ENCODE results near the gene SERPINE2.
"Not testable (repeated sequence)": the region's sequence is repeated elsewhere in the genome, so short reads cannot be mapped to it uniquely, and the experiment has no call there.

The SERPINE2 gene

DNA sequence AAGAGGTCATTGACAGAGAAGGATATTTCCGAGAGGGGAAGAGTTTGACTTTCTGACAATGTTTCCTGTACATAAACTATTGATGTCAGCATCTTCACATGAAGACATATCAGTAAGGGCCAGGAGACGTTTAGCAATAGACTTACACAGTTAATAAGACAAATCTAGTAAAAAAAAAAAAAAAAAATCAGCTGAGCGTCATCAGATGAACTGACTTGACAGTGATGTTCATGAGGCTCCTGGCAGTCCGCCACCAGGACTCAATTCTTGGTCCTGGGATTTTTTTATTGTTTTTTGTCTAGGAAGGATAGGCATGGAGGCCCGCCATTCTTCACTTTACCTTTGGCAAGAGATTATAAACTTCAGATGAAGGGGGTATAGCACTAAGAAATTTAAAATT is 67.4 kb downstream of the SERPINE2 start:
- FAIRE-seq: no peak

DNA sequence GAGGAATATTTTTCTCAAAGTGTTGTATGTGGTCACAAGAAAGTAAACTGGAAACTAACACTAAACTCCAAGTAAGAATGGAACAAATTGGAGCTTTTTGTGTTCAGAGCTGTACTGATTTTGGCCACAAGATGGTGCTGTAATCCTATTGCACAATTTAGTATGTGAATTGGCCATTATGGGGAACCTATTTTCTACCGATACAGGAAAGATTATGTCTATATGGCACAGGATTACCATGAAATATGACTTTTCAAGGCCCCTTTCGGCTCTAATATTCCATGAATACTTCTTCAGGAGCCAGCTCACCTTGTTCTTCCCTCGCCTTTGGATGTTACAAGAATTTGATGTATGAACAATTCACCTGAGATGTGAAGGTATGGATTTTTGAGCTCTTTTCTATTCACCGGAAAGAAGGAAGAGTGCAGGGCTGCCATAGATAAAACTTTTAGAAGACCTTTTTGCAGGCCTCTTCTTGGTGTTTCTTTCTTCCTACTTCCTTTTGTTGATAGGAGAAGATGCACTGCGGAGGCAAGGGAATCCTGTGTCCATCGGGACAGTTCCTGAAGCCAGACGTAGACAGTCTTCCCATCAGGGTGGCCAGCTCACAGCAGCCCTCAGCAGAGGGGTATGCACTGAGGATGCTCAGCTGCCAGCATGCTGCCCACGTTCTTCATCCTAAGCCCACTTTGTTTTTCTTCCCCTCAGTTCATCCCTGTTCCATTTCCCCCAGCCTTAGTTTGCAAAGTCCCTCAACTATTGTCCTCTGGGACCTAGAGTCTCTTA is 68.5 kb downstream of the SERPINE2 start:
- FAIRE-seq: peak; percentile 97

DNA sequence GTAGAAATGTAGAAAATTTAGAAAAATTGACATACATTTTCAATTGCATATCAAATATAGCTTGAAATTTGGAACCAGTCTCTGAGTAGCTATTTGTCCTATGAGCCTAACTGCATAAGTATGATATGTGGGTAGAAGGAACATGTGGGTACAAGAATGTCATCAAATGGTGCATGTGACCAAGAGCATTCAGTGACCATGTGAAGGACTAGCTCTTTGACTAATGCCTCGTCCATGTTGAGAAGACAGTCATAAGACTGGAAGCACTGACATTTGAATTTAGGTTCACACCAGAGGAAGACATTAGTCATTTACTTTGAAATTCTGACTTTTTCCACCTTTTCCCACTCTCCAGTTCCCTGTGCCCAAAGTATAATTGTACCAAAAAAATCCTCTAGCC is 69.2 kb downstream of the SERPINE2 start:
- peak; percentile 23 for FAIRE-seq

DNA sequence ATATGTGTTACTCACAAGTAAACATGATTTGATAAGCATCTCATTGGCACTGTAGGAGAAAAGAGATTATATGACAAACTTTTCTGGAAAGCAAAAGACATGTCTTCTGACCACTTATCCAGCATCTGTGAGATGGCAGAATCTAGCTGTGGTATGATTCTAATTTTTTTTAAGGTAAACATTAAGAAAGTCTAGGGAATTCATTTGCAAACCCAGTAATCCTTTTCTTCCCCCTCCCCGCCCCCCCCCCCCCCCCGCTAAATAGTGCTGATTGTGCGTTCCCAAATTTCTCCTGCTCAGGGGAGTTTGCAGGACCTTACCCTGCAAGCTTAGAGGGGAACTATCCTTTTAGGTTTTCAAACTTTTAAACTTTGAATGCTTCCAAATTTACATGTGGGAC is 69.8 kb downstream of the SERPINE2 start:
- no peak for FAIRE-seq

DNA sequence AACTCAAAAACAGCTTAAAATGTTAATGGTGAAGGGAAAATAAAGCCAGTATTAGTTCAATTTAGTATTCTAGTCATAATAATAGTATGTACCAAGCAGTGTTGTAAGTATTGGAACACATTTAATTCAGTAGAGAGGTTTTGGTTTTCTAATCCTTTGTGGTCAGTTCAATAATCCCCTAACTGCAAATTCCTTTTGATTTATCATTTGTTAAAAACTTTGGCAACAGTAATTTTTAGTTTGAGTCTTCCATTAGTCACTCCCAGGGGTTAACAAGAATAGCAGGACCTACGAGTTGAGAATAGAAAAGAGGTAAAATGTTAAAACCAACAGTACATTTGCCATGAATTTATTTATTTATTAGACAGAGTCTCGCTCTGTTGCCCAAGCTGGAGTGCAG is 71.1 kb downstream of the SERPINE2 start:
- peak; percentile 15 for FAIRE-seq

DNA sequence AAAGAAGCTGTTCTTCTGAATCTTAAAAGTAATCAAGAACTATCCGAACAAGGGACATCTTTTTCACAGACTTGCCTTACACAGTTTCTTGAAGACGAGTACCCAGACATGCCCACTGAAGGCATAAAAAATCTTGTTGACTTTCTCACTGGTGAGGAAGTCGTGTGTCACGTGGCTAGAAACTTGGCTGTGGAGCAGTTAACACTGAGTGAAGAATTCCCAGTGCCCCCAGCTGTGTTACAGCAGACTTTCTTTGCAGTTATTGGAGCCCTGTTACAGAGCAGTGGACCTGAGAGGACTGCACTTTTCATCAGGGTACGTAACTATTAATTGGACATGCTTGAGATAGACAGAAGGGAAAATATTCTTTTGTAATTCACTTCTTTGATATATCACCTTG is 79.4 kb downstream of the SERPINE2 start:
- FAIRE-seq: no peak

DNA sequence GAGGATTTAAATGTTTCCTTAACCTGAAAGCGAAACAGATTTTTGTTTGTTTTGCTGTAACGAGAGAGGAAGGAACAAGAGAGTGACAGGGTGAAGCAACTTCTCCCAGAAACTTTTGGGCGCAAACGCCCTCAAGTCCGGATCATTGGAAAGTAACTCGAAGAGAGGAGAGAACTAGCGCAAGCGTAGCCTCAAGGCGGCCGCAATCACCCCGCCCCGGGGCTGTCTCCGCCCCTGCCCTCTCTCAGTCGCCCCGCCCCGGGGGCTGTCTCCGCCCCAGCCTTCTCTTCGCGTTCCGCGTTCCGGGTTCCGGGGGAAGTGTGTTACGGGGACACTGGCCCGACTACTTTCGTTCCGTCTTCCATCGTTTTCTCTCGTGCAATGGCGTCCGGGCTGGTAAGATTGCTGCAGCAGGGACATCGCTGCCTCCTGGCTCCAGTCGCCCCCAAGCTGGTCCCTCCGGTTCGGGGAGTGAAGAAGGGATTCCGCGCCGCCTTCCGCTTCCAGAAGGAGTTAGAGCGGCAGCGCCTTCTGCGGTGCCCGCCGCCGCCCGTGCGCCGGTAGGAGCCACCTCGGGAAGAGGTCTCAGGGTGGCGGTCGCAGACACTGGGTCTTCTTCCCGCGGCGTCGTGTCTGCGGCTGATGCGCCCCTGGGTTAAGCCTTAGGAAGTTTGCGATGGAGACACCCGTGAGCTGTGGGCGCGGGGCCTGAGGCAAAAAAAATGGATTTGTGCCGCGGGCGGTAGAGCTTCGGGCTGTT is 81.8 kb downstream of the SERPINE2 start, which contains the start of gene MRPL44:
MRPL44 (plus strand) TSS at position 372 of the 760 bp plus-strand sequence; CDS start at position 382, 10 bp downstream.
- peak; percentile 85 for FAIRE-seq

DNA sequence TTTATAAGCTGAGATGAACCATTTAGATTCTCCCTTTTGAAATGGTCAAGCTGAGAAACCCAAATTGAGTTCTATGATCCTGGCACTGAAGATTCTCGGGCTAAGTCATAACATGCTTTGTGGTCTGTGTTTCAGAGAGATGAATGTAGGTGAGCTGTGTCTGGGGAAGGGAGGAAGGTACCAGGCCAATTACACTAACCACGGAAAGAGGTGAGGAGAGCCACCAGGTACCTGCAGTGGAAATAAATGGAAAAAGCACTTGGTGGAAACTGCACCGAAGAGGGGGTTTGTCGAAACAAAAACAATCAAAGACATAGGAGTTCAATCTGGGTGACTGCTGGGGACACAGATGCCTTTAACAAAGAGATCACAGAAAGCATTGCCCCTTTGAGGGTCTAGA is 82.8 kb downstream of the SERPINE2 start:
- FAIRE-seq: no peak

DNA sequence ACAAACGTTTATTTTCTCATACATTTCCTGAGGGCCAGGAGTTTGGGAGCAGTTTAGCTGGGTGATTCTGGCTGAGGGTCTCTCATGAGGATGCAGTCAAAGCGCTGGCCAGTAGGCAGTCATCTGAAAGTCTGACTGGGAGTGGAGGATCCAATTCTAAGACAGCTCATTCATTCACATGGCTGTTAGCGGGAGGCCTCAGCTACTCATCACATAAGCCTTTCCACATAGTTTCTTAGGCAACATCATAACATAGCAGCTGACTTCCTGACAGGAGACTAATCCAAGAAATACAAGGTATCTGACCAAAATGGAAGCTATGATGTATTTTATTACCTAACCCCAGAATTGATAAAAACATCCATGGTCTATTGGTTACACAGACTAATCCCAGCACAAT is 84.7 kb downstream of the SERPINE2 start:
- FAIRE-seq: no peak

DNA sequence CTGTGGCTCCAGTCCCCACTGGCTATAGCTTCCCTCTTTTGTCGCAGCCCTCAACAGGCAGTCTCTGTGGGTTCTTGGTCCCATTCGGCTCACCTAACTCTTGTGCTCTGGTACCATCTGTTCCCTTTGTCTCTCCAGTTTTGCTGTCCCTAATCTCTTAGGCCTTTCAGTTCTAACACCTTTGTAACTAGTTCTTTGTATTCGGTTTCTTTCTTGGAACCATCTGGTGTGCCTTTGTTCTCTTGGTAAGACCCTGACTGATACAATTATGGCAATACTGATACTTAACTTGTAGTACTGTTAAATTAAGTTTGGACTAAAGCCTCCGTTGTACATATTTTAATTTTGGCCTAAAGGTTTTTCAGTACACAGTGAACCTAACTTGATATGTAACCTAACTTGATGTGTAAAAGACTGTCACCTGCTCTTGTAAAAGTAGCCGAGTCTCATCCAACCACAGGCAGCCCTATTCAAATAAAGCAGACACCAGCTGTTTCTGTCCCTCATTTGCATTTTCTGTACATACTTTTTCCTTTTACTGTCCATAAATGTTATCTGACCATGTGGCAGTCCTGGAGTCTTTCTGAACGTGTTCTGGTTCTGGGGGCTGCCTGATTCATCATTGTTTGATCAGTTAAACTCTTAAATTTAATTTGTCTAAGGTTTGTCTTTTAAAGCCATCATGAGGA is 86.7 kb downstream of the SERPINE2 start:
- no peak for FAIRE-seq

DNA sequence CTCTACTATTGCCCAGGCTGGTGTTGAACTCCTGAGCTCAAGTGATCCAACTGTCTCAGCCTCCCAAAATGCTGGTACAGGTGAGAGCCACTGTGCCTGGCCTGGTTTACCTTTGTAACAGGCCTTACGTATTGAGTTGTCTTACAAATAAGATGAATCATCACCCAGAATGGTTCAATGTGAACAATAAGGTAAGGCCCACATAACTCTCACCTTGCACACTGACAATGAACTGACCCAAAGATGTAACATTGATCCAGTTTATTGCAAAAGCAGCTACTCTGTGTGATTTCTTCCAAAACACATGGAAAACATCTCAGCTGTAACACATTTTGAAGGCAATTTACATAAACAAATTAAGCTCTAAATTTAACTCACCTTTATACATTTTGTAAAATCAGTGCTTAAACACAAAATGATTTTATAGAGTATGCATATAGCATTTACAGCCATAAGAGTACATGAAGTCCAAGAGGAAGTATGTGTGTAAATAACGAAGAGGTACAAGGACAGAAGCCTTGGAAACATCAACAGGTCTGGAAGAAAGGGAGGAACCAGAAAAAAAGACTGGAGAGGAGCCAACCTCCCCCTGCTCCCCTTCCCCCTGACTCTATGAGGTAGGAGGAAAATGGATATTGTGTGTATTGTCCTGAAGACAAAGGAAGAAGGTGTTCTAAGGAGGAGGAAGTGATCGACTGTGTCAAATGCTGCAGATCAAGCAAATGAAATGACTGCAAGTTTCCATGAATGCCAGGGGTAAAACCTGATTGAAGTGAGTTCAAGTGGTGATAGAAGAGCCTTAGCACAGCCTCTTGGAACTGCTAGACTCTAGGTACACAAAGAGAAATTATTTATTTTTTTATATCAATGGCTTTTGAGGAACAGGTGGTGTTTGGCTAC is 88.4 kb downstream of the SERPINE2 start:
- FAIRE-seq: no peak

DNA sequence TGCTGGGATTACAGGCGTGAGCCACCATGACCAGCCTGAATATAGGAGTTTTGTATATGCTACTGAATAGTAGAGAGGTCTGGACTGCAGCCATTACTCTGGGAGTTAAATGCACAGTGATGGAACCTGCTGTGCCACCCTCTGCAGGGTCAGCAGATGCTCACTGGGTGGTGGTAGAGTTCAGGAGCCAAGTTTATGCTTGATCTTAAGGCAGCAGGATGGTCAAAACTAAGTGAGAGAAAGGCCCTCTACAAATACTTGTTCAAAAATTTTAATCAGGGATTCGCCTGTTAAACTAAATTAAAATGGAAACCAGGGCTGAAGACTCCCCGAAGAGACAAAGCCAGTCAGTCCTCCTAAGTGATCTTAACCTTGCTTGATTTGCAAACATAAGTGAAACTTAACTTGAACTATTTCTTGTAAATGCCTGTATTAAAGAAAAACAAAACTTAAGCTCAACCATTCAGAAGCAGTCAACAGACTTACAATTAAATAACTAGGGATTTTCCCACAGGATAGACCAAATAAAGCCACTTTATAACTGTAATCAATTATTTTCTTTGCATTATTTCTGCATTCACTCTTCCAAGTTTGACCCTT is 89.7 kb downstream of the SERPINE2 start:
- no peak for FAIRE-seq

DNA sequence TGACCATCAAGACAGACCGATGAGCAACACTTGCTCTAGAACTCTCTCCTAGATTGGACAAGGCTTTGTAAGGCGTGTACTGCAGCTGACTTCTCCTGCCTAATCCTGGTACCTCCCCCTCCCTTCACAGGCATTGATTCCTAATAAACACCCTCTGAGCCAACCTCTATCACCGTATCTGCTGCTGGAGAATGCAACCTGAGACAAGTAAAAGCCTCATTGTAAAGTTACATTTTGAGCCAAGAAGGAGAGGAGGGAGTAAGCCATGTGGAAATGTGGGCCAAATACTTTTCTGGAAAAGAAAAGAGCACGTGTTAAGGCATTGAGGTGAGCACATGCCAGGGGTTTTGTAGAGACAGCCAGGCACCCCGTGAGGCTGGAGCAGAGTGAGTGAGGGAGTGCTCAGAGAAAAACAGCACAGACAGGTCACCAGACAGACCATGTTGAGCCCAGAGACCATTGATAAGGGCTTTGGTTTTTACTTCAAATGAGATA is 91.3 kb downstream of the SERPINE2 start:
- FAIRE-seq: no peak

DNA sequence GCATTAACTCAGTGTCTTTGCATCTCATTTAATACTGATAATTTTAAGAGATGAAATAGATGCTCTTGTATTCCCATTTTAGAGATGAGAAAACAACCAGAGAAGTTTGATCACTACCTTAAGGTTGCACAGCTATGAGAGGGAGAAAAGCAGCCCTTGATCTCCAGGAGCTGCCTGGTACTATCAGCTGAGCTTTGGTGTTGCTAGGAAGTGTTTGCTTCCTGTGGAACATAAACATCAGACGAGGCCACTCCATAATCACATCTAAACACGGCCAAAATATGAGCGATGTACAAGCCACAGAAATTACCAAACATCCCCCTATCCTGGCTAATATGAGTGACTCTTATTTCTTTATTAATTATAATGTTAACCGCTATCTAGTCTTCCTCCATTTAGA is 93.3 kb downstream of the SERPINE2 start:
- no peak for FAIRE-seq

DNA sequence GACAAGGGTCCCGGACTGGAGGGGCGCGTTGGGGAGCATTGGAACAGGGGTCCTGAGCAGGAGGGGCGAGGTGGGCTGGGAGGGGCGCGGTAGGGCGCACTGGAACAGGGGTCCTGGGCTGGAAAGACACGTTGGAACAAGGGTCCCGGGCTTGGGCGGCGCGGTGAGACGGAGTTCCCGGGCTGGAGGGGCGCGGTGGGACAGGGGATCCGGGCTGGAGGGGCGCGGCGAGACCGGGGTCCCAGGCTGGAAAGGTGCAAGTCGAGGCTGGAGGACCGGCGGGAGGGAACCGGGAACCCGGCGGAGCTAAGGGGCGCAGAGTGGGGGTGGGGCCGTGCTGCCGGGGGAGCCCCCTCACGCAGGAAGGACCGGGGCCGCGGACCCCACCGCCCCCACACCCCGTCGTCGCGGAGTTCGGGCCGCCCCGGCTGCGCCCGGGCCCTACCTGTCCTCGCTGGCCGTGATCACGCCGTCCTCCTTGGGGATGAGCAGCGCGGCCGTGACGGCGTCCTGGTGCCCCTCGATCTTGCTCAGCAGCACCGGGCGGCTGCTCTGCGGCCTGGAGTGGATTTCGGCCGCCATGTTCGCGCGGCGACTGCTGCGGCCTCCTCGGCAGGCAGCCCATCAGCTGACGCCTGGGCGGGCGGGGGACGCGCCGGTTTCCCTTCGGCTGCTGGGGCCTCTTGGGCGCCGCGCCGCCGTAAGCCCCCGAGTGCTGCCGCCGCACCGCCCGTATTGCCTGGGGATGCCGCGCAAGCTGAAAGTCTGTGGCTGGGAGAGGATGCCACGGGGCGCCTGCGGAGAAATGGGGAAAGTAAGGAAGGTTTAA is 94.2 kb downstream of the SERPINE2 start, which contains the start of gene WDFY1:
WDFY1 (minus strand) TSS at position 633 of the 829 bp plus-strand sequence; CDS start at position 582, 51 bp downstream.
- FAIRE-seq: no peak

DNA sequence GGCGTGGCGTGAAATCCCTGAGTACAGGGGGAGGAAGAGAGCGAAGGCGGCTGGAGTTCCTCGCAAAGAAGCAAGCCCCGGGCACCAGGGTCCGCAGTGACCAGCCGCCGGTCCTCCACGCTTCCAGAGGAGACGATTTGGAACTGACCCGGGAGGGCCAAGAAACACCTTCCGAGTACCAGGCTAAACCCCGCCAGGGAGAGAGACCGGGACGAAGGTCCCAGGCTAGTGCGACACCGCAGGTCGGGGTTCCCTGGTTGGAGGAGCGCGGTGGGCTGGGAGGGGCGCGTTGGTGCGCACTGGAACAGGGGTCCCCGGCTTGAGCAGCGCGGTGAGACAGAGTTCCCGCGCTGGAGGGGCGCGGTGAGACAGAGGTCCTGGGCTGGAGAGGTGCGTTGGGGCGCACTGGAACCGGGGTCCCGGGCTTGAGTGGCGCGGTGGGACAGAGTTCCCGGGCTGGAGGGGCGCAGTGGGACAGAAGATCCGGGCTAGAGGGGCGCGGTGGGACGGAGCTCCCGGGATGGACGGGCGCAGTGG is 94.9 kb downstream of the SERPINE2 start:
- FAIRE-seq: no peak

DNA sequence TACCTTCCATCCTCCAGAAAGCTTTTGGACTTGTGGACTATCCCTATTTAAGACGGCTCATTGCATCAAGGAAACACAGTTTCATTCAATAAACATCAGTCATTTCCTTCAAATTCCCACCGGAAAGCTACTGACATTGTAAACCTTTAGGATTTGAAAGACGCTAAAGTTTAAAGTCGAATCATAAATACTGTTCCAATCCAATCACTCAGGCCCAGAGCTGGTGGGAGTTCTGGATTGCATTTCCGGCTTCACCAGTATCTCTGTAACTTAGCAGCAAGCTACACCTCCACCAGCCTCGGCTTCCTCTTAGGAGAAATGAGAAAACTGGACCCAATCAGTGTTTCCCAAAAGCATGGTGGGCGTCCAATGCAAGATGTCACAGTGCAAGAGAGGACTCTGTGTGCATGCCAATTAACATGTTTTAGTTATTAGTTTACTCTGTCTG is 95.5 kb downstream of the SERPINE2 start:
- FAIRE-seq: no peak

DNA sequence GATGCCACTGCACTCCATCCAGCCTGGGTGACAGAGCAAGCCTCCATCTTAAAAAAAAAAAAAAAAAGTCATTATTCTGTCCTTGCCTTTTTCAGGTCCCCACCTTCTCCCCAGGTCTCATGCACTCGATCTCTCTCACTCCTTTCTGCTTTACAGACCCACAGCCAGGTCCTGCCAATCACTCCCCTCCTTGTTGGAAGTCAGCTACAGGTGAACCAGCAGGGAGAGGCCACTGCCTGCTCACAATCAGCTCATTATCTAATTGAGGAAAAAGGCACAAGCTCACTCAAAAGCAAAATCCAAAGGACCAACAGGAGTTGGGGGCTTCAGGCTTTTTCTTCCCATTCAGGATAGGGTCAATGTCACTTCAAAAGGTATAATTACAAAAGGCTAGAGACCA is 96.0 kb downstream of the SERPINE2 start:
- FAIRE-seq: no peak

DNA sequence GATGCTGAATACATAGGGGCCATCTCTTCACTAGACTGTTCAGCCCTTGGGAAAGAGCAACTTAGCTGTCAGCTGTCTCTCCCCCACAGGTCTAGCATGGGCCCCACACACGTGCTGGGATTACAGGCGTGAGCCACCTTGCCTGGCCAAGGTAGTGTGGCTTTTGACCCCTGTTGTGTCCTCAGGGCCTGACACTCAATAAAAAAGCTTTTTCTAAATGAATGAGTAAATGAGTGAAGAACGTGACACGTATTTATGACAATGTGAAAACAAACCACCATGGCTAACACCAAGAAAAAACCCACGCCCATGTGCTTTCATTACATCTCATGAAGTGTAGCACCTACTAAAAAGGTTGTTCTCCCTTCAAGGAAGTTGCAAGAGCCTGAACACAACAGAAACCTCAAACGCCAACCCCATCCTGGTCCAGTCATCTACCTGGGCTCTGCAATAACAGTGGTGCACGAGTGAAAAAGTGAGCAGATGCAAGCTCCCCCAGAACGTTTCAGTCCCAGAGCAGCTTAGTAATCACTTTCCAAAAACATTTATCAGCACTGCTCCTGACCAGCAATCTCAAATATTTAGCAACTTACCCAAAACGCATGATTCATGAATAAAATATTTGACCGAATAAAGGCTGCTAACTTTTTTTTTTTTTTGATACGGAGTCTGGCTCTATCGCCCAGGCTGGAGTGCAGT is 97.4 kb downstream of the SERPINE2 start:
- no peak for FAIRE-seq

DNA sequence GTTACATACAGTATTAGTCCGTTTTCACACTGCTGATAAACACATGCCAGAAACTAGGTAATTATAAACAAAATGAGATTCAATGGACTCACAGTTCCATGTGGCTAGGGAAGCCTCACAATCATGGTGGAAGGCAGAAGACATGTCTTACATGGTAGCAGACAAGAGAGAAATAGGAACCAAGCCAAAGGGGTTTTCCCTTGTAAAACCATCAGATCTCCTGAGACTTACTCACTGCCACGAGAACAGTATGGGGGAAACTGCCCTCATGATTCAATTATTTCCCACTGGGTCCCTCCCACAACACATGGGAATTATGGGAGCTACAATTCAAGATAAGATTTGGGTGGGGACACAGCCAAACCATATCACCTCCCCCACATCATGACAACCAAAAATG is 99.6 kb downstream of the SERPINE2 start:
- not testable (repeated sequence) for FAIRE-seq
